NCI-H1436 treated with DMSO at 0.1 percent for 48 hours (cell line): ENCODE measurements around the gene SKP1.

ENCODE experiments used
- DNase-seq: peaks from one replicate; lab custom pipeline; 2025; lab: John Stamatoyannopoulos, UW

SKP1 gene

DNA sequence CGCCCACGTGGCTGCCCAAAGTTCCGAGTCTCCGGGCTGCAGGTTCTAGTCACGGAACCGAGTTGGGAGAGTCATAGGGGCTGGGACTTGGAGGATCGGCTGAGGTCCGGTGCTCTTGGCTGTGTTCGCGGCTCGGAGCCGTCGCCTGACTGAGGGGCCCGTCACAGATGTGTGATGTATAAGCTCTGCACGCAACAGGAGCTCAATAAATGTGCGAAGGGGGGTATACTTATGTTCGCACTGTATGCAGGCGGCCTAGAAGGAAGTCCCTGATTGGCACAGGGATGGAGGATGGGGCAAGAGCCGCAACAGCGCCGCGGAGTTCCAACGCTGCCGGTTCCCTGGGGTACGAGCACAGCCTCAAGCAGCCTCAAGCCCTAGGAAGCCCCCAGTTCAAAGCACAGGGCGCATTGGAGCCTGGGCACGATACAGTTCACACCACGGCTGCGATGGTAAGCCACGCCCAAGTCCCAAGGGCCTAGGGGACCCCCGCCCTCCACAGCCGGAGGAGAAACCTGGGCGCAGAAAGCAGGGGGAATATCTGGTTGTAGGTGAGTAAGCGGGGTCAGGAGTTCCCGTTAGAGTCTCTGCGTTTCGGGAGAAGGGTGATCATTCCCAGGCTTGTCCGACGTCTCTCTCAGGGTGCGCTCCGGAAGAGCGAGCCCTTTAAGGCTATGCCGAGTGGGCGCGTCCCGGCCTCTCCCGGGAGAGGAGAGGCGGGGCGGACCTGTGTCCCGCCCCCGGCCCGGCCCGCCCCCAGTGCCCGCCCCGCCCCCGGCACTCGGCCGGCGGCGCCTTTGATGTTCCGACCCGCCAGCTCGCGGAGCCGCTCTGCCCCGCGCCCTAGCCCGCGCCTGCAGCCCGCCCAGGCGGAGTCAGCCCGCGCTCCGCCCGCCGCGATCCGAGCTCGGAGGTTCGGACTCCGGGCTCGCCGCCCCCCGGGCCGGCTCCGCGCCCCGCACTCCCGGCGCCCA, 62.6 kb downstream of the SKP1 start, which contains the start of gene TCF7:
Gene TCF7, plus strand, starts transcription at position 780 of the 974 bp plus-strand sequence. CDS start 226 bp downstream, outside the sequence.
- DNase-seq, result no peak

DNA sequence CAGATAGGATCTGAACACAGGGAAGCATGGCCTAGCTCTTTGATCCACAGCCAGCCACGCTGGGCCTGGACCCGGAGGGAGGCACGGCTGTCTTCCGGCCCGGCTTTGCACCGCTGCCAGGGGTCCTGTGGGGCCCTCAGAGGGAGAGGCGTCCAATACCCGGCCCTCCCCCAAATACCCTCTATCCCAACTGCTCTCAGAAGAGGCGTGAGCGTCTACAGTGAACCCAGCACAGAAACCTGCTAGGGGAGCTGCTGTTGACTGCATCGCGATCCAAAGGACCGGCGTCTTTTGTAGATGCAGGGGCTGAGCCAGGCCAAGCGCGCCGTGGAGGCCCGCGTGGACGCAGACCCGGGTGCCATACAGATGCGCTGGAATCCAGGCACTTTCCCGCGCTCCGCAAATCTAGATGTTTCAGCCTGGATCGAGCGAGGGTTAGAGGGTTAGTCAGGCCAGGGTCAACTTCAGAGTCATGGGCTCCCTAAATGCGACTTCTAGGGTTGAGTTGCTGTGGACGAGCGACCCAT, 63.3 kb downstream of the SKP1 start:
- no peak for DNase-seq

DNA sequence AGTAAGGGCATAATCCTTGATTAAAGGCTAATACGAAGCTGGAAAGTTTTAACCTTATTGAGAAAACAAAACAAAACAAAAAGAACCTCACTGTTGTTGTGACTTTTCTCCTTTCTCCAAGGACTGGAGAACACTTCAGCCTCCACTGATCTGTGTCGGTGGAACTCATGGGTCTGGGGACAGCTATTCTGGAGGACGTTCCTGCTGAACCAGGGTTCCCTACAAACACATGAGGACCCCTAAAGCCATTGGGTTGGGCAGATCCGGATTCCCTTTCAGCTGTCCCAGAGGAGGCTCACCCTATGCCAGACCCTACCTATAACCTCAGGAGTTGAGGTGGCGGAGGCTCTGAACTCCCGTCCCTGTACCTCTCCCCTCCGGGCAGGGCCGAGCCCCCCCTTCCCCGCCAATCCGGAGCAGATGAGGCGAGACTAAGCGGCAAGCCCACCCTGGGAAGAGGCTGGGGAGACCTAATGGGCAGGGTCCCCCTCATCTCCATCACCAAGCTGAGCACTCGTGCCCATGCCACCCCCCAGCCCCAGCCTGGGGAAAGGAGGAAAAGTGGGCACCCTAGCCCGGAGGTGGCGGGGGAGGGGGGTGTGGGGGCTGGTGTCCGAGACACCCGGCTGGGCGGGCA, 63.9 kb downstream of the SKP1 start:
- DNase-seq, result no peak

DNA sequence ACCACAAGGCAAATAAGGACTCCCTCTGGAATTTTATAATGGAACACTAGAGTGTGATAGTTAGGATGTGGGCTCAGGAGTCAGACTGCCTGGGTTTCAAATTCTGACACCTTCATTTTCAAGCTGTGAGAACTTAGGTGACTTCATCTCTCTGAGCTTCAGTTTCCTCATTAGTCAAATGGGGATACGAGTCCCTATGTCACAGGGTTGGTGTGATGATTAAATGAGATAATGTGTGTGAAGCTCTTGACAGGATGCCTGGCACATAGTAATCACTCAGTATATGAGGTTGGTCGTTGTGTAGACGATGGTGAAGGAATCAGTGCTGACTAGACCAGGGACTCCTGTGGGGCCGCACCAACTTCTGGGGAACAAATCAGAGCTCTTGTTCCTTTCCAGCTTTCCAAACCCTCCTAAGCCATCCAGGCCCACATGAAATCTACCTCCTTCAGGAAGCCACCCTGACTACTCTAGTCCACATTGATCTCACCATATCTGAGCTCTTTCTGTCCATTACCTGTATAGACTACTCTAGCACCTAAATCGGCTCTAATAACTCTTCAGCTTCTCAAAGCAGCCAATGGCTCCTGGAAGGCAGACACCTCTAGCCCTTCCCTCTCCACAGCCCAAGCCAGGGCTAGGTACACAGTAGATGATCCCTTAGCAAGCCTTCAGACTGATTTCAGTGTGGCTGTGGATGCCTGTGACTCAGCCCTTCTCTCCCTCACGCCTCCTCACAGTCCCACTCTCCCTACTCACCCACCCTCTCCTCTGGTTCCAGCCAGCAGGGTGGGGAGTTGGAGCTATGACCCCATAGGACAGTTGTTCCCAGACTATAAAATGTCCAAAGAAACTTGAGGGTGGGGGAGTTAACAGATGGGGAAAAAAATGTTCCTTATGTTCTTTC, 64.8 kb downstream of the SKP1 start:
- no peak for DNase-seq

DNA sequence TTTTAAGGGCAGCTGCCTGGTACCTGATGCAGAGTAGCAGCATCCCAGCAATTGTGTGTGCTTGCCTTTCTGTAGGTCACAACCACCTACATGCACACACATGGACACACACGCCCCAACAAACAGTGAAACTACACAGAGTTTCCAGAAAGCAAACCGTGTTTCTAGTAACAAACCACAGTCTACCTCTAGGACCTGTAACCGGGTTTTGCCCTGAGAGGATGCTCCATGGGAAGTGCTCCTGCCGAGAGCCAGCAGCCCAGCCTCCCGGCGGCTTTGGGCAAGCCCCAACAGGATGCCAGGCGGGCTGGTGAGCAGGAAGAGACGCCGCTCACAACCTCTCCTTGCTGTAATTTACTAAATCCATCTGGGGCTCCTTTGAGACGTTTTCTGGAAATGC, 66.4 kb downstream of the SKP1 start:
- no peak for DNase-seq

DNA sequence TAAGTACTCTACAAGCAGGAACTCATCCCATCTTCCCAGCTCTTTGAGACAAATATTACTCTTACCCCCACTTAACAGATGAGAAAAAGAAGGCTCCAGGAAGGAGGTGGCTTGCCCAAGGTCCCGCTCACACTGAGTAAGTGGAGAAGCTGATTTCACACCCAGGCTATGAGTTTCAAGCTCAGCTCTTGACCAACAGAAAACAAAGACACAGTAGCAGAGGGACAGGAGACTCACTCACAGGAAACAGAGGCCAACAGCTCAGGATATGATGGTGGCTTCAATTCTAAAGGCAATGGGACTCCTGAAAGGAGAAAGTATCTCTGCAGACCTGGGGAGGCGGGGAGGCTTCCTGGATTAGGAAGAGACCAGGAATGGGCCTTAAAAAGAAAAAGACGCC, 69.0 kb downstream of the SKP1 start:
- DNase-seq, result no peak

DNA sequence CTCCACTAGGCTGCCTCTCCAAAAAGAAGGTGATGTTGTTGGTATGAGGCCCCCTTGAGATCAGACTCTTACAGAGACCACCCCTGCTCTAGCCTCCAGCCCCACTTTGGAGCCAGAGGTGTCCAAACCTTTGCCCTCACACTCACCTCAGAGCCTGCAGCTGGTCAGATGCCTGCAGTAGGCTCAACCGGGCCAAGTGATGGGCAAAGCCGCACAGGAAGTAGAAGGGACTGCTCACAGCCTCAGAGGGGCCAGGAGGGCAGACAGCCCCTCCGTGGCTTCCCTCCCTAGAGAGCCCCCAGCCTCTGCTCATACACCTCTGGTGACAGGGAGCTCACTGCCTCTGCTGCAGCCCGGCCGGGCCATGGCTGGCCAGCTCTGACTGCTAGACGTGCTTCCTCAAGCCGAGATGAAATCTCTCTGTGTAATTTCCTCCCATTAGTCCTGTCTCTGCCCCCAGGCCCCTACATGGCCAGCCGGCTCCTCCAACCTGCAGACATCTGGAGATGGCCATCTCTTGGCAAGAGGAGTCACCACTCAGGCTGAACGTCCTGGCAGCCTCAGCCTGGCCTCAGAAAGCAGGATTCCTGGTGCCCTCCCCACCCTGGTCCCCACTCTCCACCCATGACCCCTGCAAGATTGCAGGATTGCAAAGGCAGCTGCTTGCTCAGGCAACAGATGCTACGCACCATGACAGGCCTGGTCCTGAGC, 69.6 kb downstream of the SKP1 start:
- no peak for DNase-seq

DNA sequence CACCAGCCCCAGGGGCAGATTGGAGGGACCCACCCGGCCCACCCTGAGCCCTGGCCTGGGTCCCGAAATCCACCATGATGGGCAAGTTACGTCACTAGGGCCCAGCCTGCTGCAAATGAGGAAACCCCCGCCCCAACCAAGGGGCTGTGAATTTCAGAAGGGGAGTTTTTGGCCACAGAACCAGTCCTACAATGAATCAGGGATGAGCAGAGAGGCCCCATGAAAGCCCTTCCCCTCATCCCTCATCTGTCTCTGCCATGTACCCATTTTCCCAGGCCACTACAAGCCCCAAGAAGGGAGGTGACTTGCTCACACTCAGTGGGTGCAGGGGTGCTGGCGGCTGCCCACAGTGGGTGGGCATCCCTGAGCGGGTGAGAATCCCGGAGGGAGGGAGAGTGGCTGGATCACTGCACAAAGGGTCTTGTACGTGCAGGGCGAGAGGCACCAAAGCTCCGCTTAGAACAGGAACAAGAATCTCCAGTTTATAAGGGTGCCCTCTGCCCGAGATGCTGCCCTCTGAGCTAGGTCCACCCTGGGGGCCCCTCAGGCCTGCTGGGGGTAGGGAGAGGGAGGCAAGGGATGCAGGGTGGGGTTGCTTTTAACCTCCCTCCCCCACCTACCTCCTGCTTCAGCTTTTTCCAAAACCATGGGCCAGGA, 72.6 kb downstream of the SKP1 start:
- DNase-seq, result no peak

DNA sequence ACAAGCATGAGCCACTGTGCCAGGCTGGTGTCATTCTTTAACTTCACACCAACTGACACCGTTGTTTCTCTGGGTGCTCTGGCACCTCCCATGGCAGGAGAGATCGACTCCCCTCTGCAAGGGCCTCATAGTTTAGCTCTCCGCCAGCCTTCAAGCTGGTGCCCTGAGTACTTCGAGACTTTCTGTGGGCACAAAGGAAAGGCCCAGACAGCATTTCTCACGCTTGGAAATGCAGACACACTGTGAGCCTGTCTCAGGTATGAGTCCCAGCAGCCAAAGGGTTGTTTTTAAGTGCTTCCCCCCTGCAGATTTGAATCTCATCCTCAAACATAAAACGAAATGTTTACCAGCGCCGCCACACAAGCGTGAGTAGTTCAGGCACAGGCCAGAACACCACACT, 73.4 kb downstream of the SKP1 start:
- no peak for DNase-seq

DNA sequence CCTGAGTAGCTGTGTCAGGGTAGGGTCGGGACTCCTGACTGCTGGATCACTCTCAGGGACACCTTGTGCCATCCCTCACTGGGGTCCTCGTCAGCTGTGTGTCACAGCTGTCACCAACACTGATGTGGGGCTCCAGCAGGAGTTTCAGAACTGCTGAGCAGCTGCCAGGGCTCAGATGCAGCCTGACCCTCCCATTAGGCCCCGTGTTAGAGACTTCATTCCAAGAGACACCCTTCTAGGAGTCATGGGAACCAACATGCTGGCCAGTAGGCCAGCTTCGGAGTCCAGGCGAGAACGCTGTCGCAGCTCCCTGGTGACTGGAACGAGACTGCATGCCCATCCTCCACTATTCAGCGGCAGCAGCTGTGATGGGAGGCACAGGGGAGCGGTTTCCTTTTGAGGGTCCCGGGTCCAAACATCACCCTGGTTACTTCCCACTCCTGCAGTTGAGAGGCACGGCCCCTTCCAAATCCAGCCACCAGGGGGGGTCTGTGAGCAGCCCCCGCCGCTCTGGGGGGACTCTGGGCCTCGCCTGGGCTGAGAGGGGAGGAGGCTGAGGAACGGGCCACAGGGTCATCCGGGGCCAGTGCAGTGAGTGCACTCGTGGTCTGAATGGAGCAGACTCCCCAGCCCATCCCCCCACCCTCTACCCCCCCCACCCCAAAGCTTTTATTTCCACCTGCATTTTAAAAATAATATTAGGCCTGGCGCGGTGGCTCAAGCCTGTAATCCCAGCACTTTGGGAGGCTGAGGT, 74.9 kb downstream of the SKP1 start:
- DNase-seq, result no peak

DNA sequence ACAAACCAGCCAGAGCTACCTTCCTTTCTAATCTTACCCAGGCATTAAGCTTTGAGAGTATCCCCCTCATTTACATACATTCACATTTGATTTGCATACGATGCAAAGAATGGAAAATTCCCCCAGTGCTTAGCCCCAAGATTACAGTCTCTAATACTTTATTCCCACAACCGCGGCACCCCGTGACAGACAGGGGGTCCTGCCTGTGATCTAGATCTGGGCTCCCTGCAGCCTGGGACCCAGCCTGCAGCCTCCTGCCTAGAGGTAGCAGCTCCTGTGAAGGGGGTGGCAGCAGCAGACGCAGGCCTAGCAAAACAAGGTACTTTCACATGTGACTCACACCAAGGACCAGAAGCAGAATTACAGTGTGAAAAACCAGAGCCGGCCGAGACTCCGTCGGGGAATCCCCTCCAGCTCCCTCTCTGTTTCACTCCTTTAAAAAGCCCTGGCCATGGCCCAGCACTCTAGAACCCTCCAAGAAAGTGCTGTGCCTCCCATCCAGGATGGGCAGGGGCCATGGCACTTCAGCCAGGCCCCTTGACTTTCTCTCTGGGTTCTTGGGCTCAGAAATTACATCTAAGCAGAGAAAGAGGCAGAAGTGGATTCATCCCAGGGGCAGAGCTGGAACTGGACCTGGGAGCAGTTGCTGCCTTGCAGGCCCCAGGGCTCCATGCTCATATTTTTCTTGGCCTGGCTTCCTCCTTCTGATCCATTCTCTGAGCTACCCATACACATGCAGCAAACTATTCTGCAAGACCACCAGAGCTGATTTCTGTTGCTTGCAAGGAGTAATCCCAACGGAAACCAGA, 76.3 kb downstream of the SKP1 start:
- no peak for DNase-seq

DNA sequence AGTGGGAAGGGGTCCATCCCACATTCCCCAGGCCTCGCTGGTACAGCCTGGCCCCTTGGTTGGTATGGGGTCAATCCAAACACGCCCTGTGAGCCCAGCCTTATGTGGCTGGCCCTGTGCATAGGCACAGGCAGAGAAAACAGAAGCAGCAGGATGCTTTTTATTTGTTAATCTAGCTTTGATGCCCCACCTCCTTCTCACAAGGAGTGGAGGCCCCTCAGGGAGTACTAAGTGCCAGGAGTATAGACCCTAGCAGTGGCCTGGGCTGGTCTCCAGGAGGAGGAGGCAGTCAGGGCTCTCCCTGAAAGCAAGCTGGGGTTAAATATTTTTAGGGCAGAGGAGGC, 76.8 kb downstream of the SKP1 start:
- DNase-seq, result no peak

DNA sequence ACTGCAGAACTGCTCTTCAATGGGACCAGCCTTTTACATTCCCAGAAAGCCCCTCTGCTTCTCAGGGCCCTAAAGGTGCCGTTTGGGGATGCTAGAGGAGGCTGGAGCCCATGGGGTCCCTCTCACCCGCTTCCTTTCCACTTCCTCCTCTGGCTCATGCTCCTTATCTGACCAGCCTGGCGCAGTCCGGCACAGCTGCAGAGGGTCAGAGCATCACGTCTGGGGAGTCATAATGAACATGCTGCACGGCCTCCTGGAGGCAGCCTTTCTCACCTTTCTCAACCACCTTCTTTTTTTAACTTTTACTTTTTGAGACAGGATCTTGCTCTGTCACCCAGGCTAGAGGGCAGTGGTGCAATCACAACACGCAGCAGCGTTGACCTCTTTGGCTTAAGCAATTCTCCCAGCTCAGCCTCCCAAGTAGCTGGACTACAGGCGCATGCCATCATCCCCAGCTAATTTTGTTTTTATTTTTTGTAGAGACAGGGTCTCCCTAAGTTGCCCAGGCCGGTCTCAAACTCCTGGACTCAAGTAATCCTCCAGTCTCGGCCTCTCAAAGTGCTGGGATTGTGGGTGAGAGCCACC, 77.4 kb downstream of the SKP1 start:
- DNase-seq, result no peak
